GM18870 (cell line): ENCODE measurements around the gene TAS1R3.

Experiments used
- ATAC-seq: cut with Tn5 transposase; IDR thresholded peaks from one replicate; pipeline ENCODE4 v1.9.1; 2021; ENCODE audit warnings: moderate library complexity; ENCODE audit not compliant: unreplicated experiment

TAS1R3 gene

DNA sequence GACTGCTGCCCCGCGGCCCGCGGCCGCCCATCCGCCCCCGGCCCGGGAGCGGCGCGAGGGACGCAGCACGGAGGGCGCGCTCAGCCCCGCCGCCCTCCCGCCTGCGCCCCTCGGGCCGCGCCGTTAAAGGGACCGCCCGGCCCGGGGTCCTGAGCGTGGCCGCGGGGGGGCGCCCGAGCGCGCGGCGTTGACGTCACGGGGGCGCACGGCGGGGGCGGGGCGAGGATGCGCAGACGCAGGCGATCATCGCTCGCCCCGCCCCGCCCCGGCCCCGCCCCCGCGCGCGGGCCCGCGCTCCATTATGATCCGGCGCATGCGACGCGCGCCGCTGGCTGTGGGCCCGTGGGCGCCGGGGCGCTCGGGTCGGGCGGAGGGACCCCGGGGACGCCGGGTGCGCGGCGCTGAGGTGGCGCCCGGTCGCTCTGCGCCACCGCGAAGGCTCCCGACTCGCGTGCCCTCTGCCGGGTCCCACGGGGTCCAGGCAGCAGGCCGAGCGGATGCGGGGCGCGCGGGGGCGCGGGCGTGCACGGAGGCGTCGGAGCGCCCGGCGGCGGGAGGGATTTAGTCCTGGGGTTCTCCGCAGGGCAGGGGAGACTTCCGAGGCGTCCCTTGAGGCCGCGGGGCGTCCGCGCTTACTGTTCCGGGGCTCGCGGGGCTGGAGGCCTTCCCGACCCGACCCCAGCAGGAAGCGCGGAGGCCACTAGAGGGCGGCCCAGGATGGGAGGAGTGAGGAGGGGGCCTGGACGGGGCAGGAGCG is 18.4 kb downstream of the TAS1R3 start, which contains the start of gene DVL1:
Gene DVL1 (minus strand): TSS at position 163 of the 757 bp plus-strand sequence. CDS start 353 bp downstream, outside the sequence.
- ATAC-seq = no peak

DNA sequence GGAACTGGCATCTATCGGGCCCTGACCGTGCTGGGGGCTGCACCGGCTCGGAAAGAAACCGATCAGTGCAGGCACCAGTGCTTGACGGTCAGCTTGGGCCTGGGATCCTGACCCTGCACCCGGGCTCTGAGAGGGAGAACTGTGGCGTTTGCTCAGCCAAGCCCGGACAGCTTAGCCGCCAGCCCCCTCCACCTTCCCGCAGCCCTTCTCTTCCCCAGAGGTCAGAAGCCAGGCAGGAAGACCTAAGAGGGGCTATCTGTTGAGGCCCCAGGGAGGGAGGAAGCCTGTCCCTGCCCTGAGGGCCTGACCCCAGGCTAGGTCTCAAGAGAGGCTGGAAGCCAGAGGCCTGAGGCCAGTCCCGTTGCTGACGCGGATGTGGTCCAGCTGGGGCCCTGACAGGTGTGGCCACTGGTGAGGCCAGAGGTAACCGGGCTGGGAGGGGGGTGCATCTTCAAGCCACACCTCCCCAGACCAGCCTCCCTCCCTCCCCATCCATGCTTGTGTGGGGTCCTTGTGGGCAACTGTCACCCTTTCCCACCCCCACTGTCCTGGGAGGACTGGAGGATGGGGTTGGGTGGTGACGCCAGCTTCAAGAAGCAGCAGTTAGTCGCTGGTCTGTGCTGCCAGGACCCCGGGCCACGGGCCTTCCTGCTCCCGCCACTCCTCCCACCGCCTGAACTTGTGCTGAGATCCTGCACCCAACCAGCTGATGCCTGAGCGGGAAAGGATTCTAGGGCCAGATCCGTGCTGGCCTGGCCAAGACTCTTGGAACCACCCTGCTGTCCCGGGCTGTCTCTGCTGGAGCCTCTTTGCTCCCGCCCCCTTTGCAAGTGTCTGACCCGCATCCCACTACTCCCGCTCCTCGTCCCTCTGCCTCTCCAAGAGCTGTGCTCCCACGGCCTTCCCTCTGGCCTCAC is 20.7 kb downstream of the TAS1R3 start:
- ATAC-seq = no peak

DNA sequence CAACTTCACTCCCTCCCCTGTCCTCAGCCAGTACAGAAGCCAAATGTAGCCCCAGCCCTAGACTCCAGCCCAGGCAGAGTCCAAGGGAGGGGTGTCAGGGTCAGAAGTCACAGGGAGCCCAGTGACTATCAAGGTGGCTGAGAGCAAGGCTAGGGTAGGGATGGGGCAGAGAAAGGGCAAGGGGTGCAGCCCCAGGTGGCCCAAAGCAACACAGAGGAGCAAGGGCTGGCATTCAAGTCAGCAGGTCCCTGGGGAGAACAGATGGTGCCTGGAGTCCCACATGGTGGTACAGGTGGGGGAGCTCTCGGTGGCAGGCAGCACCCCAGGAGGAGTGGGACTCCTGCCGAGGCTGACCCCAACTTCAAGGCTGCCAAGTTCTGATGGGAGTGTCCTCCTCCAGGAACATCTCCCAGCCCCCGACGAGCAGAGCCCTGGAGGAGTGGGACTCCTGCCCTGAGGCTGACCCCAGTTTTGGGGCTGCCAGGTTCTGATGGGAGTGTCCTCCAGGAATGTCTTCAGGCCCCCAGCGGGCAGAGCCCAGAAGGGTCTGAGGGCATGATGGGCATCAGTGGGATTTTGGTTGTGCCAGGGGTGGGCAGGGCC is 21.8 kb downstream of the TAS1R3 start:
- no peak for ATAC-seq

DNA sequence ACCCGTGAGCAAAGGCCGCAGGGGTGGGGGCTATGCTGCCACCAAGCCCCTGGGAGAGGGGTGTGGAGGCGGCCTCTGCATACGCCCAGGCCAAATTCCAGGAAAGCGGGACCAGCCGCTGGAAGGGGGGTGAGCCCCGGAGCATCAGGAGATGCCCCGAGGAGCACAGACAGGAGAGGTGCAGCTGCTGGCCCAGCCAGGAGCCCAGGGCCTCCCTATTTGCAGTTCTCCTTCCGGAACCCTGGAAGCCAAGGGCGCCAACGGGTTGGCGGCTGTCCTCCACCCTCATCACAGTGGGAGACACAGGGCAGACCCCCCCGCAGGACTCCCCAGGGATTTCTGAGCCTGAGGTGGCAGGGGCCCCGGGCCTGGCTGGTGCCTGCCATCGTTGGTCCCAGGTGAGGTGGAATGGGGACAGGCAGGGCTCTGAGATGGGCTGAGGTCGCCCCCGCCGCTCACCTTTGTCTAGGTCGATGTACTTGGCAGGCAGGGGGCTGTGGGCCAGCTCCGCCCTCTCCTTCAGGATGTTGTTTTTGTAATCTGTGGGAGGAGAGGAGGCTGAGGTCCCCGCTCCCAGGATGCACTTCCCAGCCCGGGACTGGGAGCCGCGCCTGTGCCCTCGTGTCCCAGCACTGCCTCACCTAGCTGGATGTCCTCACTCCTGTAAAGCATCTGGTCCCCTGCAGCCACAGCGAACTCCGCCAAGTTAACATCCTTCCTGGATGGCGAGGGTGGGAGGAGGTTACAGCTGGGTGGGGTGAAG is 22.5 kb downstream of the TAS1R3 start:
- ATAC-seq = no peak

GRCh38 chr1:1354271-1355247 is 23.5 kb downstream of the TAS1R3 start:
- ATAC-seq = no peak

DNA sequence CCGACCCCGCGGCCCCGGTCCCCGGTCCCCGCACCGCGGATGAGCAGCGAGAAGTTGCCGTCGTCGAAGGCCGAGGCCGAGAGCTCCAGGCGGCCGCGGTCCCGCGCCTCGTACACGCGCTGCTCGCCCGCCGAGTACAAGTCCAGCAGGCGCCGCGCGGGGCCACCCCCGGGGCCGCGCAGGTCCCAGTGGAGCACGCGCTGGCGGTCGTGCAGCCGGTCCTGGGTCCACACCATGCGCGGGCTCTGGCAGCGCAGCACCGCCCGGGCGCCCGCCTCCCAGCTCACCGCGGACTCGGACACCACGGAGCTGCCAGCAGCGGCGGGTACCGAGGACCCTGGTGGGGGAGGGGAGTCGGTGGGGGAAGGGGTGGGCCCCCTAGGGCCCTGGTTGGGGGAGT is 24.3 kb downstream of the TAS1R3 start:
- no peak for ATAC-seq

DNA sequence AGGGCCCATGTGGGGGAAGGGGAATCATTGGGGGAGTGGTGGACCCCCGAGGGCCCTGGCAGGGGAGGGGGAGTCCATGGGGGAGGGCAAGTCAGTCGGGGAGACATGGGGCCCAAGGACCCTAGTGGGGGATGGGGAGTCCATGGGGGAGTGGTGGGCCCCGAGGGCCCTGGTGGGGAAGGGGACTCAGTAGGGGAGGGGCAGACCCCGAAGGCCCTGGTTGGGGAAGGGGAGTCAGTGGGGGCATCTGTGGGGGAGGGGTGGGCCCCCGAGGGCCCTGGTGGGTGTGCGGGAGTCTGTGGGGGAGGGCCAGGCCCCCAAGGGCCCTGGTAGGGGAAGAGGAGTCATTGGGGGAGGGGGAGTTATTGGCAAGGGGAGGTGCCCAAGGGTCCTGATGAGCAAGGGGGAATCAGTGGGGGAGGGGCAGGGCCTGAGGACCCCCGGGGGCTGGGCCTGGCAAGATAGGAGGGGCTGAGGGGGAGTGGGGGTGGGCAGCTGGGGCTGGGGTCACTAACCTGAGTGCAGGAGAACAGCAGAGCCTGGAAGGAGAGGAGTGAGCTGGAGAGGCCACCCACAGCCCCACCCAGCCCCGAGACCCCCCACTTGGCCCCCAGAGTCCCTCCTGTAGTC is 25.2 kb downstream of the TAS1R3 start:
- ATAC-seq = no peak

DNA sequence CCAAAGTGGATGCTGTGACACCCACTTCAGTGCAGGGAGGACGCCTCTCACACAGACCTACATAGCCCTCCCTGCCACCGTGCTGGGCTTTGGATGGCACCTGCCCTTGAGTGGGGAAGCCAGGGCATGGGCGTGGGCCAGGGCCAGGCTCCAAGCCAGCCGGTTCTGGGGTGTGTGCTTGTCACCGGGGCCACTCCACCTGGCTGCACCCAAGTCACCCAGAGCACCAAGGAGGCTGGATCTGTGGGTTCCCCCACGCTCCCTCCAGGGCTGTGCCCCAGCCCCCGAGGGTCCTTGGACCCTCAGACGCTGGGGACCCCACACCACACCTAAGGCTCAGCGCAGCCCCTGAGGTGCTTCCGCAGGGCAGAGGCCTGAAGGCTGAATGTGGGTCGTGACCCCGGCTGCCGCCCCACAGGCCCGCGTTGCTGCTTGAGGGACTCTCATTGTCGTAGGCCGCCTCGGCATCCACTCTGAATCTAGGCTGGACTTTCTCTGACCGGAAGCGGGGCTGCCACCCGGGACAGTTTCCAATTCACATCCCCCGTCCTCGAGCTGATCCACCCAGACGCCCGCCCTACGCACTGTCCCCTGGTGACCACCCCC is 25.8 kb downstream of the TAS1R3 start:
- ATAC-seq = no peak

GRCh38 chr1:1357871-1358432 is 26.9 kb downstream of the TAS1R3 start:
- ATAC-seq = no peak

DNA sequence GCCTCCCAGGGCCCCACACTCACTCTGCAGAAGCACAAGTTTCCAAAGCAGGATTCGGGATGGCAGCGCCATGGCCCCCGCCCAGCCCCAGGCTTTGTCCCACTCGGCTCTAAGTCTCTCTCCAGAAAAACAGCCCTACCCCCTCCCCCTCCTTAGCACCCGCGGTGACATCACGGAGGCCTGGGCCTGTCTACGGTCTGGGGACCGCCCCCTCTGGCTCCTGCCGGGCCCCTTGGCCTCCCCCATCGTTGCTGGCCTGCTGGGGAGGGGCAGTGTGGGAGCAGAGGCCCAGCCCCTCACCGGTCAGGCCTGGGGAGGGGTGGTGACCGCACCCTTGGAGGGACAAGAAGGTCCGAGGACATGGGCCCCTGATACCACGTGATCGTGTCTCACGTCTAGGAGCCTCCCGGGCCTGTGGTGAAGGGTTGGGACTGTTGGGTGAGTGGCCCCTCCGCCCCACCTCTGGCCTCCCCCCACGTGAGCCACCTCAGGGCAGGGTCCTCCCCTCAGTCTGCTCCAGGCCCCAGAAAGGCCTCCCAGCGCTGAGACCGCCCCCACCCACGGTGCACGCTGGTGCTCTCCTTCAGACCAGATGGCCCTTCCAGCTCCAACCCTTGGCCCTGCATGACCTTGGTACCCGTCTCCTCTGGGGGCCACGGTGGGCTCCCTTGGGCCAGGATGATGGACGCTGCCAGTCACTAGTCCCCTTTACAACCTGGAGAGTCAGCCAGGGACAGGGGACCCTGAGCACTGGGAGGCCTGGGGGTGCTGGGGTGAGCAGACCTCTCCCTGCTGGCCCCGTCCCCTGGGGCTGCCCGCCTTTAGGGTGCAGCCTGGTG is 27.6 kb downstream of the TAS1R3 start, which contains the start of gene MXRA8:
Gene MXRA8 (minus strand): TSS at position 123 of the 839 bp plus-strand sequence. CDS start 51 bp downstream, at position 72.
- ATAC-seq = no peak

DNA sequence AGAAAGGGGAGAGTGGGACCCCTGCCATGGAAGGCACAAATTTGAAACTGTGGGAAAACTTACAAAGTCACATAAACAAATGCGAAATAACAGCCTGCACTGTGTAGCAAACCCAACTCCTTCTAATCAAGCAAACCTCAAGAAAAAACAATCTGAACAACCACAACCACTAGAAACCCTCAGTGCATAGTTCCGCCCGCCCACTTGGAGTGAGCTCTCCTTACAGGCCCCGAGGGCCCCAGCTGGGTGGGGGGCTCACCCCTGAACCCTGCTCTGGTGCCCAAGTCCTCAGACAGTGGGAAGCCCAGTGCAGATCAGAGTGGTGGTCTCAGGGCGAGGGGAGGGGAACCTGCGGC is 28.2 kb downstream of the TAS1R3 start:
- ATAC-seq = no peak

DNA sequence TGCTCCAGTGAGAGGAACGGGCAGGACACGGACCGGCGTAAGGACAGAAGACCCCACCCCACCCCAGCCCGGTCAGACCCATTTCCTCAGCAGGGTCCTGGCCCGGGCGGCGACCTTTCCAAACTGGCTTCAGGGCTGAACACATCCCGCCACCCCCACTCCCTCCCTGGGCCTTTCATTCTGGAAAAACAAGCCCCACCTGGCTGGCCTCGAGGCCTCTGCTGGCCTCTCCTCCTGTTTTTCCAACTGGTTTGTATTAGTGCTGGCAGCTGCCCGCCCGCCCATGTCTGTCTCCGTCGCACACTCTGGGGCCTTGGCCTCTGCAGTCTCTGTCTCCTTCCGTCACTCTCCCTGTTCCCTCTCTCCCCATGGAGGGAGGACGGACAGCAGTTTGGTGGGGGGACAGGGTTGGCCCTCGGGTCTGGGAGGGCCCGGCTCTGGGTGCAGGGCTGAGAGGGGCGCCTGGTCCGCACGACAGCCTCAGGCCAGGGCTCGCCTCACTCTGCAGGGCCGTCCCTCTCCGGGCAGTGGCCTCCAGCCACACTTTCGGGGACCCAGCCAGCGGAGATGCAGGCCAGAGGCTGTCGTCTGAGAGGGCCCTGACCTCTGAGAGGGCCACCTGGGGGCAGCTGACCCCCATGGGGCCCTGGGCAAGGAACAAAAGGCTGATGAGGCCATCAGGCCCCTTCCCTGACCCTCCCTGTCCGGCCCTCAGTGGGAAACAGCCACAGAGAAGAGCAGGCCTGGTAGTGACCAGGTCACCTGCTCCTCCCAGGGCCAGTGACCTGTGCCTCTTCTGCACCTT is 28.8 kb downstream of the TAS1R3 start:
- ATAC-seq = no peak

GRCh38 chr1:1360506-1361169 is 29.6 kb downstream of the TAS1R3 start:
- ATAC-seq = no peak

DNA sequence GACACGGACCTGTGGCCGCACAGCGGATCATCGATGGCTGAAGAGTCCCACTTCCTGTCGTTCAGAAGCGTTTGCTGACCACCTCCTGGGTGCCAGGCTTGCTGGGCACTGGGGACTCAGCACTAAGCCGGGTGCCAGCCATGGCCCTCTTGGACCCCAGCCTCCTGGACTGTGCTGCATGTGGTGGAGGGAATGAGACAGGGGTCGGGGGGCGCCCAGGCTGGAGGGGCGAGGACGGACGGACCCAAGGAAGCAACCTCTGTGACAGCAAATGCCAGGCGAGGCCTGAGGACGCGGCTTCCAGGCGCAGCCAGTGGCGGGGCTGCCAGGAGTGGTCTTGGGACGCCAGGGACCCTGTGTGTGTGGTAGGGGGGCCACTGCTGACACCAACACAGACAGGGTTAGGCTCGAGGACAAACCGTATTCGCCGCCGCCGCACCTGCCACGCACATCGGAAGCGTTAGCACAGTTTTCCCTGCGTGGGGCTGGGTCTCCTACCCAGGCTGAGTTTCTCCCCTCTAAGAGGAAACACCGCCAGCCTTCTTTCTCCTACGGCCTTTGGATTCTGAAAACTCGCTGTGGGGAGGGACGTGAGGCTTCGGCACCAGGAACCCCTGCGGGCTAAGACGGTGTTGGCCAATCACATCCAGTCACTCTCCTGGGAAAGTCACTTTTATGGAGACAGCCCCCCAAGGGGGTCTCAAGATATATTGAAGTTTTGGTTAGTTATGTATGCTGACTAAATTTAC is 30.3 kb downstream of the TAS1R3 start:
- no peak for ATAC-seq

DNA sequence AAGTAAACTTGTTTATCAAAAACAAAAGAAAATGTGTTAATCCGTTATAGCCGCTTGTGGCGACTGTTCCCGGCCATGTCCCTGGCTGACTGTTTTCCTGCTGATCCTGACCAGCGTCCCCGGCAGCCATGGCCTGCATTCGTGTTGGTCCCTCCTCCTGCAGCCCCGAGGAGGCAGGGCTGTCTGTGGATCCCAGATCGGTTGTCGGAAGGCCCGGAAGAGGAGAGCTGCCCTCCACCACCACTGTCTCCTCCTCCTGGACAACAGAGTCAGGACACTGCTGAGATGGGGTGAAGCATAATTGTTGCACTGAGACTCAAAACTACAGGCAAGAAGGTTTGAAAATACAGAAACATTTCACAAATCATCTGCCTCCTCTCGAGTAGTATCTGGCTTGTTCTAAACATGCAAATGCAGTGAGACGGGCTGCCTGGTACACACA is 30.9 kb downstream of the TAS1R3 start:
- no peak for ATAC-seq
